HEK293 (cell line): ENCODE results near the gene NEO1.

Experiments used
- CTCF ChIA-PET: fragments of 350-600 bp; formaldehyde crosslinking; extraction: SDS; loops from one replicate; lab custom pipeline; 2021; ENCODE audit warnings: antibody characterized with exemption; lab: Yijun Ruan, JAX
- POLR2A ChIA-PET: fragments of 300-600 bp; formaldehyde crosslinking; extraction: SDS; loops from one replicate; lab custom pipeline; 2020; ENCODE audit warnings: antibody characterized with exemption, inconsistent platforms; lab: Yijun Ruan, JAX
- H3K27ac ChIP-seq: fragments of 200-500 bp; sonication (Bioruptor generic); 2 replicates; pipeline ENCODE4 v1.5.1; 2014; ENCODE audit warnings: low read depth, low read length, control low read depth, inconsistent platforms; ENCODE audit errors: extremely low read depth
- H3K36me3 ChIP-seq, 2 experiments: fragments of 200-500 bp in 1 of 2; sonication (Bioruptor generic) in 1 of 2; 1 replicate in 1 of 2; 2 replicates in 1 of 2; pipeline ENCODE4 v1.5.1; 2014 to 2017; ENCODE audit warnings: inconsistent platforms in 2 of 2, low read length in 2 of 2; ENCODE audit not compliant: control insufficient read depth in 2 of 2, insufficient read depth in 1 of 2
- H3K4me1 ChIP-seq: fragments of 200-500 bp; sonication (Bioruptor generic); 2 replicates; pipeline ENCODE4 v1.5.1; 2014; ENCODE audit warnings: mild to moderate bottlenecking, low read length, inconsistent platforms; ENCODE audit not compliant: control insufficient read depth, insufficient read depth
- H3K4me3 ChIP-seq: 2 replicates; pipeline ENCODE4 v1.5.1; 2011; ENCODE audit warnings: low read depth, mild to moderate bottlenecking, control low read depth, low read length, moderate library complexity
- H3K9me3 ChIP-seq: fragments of 200-500 bp; sonication (Bioruptor generic); 2 replicates; pipeline ENCODE4 v1.5.1; 2014; ENCODE audit warnings: low read depth, low read length, inconsistent platforms; ENCODE audit not compliant: control insufficient read depth, insufficient read depth
- BCL11A ChIP-seq: fragments of 450-650 bp; formaldehyde crosslinking; IDR thresholded peaks from 2 replicates; pipeline ENCODE4 v1.5.1; 2016; ENCODE audit warnings: low read depth, missing biosample characterization, missing genetic modification characterization
- FEZF1 ChIP-seq: fragments of 450-650 bp; formaldehyde crosslinking; IDR thresholded peaks from 2 replicates; pipeline ENCODE4 v1.5.1; 2016; ENCODE audit warnings: missing biosample characterization, missing genetic modification characterization
- MYNN ChIP-seq: fragments of 450-650 bp; formaldehyde crosslinking; IDR thresholded peaks from 2 replicates; pipeline ENCODE4 v1.5.1; 2016; ENCODE audit warnings: missing biosample characterization, missing genetic modification characterization, borderline replicate concordance
- OSR2 ChIP-seq: fragments of 450-650 bp; formaldehyde crosslinking; IDR thresholded peaks from 2 replicates; pipeline ENCODE4 v1.5.1; 2016; ENCODE audit warnings: missing biosample characterization, missing genetic modification characterization
- SCRT1 ChIP-seq: fragments of 450-650 bp; formaldehyde crosslinking; IDR thresholded peaks from 2 replicates; pipeline ENCODE4 v1.5.1; 2016; ENCODE audit warnings: missing biosample characterization, missing genetic modification characterization, borderline replicate concordance
- SETDB1 ChIP-seq: IDR thresholded peaks from one replicate; pipeline ENCODE4 v1.6.1; 2017; ENCODE audit warnings: mild to moderate bottlenecking, low read length, moderate library complexity, mixed read lengths; ENCODE audit not compliant: insufficient read length
- TRIM28 ChIP-seq: IDR thresholded peaks from 2 replicates; pipeline ENCODE4 v1.6.1; 2011; ENCODE audit warnings: low read length, control low read depth, borderline replicate concordance
- ZFP37 ChIP-seq: fragments of 450-650 bp; formaldehyde crosslinking; IDR thresholded peaks from 2 replicates; pipeline ENCODE4 v1.5.1; 2016; ENCODE audit warnings: missing biosample characterization, missing genetic modification characterization
- ZFP69B ChIP-seq: fragments of 450-650 bp; formaldehyde crosslinking; IDR thresholded peaks from 2 replicates; pipeline ENCODE4 v1.5.1; 2016; ENCODE audit warnings: missing biosample characterization, missing genetic modification characterization
- ZNF138 ChIP-seq: fragments of 450-650 bp; formaldehyde crosslinking; IDR thresholded peaks from 2 replicates; pipeline ENCODE4 v1.5.1; 2016; ENCODE audit warnings: missing biosample characterization, missing genetic modification characterization, borderline replicate concordance
- ZNF146 ChIP-seq: fragments of 450-650 bp; formaldehyde crosslinking; IDR thresholded peaks from 2 replicates; pipeline ENCODE4 v1.5.1; 2016; ENCODE audit warnings: missing biosample characterization, missing genetic modification characterization
- ZNF2 ChIP-seq: fragments of 450-650 bp; formaldehyde crosslinking; IDR thresholded peaks from 2 replicates; pipeline ENCODE4 v1.5.1; 2016; ENCODE audit warnings: missing biosample characterization, missing genetic modification characterization
- ZNF324 ChIP-seq: fragments of 450-650 bp; formaldehyde crosslinking; IDR thresholded peaks from 2 replicates; pipeline ENCODE4 v1.5.1; 2016; ENCODE audit warnings: missing biosample characterization, missing genetic modification characterization
- ZNF335 ChIP-seq: fragments of 450-650 bp; formaldehyde crosslinking; conservative IDR thresholded peaks from 2 replicates; pipeline ENCODE4 v1.5.1; 2016; ENCODE audit warnings: missing biosample characterization, missing genetic modification characterization
- ZNF341 ChIP-seq: fragments of 450-650 bp; formaldehyde crosslinking; IDR thresholded peaks from 2 replicates; pipeline ENCODE4; 2016; ENCODE audit warnings: low read depth, missing biosample characterization, missing genetic modification characterization
- ZNF350 ChIP-seq: fragments of 450-650 bp; formaldehyde crosslinking; IDR thresholded peaks from 2 replicates; pipeline ENCODE4 v1.5.0; 2017; ENCODE audit warnings: missing biosample characterization, mild to moderate bottlenecking, missing genetic modification characterization
- ZNF366 ChIP-seq: fragments of 450-650 bp; formaldehyde crosslinking; conservative IDR thresholded peaks from 2 replicates; pipeline ENCODE4 v1.5.1; 2016; ENCODE audit warnings: missing biosample characterization, missing genetic modification characterization
- ZNF544 ChIP-seq: fragments of 450-650 bp; formaldehyde crosslinking; IDR thresholded peaks from 2 replicates; pipeline ENCODE4 v1.5.0; 2017; ENCODE audit warnings: missing biosample characterization, missing genetic modification characterization
- ZNF629 ChIP-seq: fragments of 450-650 bp; formaldehyde crosslinking; IDR thresholded peaks from 2 replicates; pipeline ENCODE4 v1.5.1; 2017; ENCODE audit warnings: missing biosample characterization, missing genetic modification characterization
- ZNF664 ChIP-seq: fragments of 450-650 bp; formaldehyde crosslinking; IDR thresholded peaks from 2 replicates; pipeline ENCODE4 v1.5.1; 2016; ENCODE audit warnings: missing biosample characterization, missing genetic modification characterization
- ZNF776 ChIP-seq: fragments of 450-650 bp; formaldehyde crosslinking; IDR thresholded peaks from 2 replicates; pipeline ENCODE4 v1.5.0; 2017; ENCODE audit warnings: missing biosample characterization, missing genetic modification characterization, borderline replicate concordance
- ZNF843 ChIP-seq: fragments of 450-650 bp; formaldehyde crosslinking; IDR thresholded peaks from 2 replicates; pipeline ENCODE4 v1.5.1; 2016; ENCODE audit warnings: missing biosample characterization, missing genetic modification characterization
- TF ChIP-seq, protein P1 (sequence below): fragments of 450-650 bp; formaldehyde crosslinking; IDR thresholded peaks from 2 replicates; pipeline ENCODE4 v1.5.1; 2016; ENCODE audit warnings: missing biosample characterization, missing genetic modification characterization, low read depth
- TF ChIP-seq, protein P2 (sequence below): fragments of 450-650 bp; formaldehyde crosslinking; IDR thresholded peaks from 2 replicates; pipeline ENCODE4 v1.5.1; 2017; ENCODE audit warnings: missing biosample characterization, missing genetic modification characterization
- TF ChIP-seq, protein P3 (sequence below): fragments of 450-650 bp; formaldehyde crosslinking; IDR thresholded peaks from 2 replicates; pipeline ENCODE4 v1.5.1; 2017; ENCODE audit warnings: missing biosample characterization, missing genetic modification characterization
- TF ChIP-seq, protein P4 (sequence below): fragments of 450-650 bp; formaldehyde crosslinking; IDR thresholded peaks from 2 replicates; pipeline ENCODE4 v1.5.1; 2016; ENCODE audit warnings: missing biosample characterization, missing genetic modification characterization
- TF ChIP-seq, protein P5 (sequence below): fragments of 450-650 bp; formaldehyde crosslinking; IDR thresholded peaks from 2 replicates; pipeline ENCODE4 v1.5.1; 2017; ENCODE audit warnings: missing biosample characterization, missing genetic modification characterization
- TF ChIP-seq, protein P6 (sequence below): fragments of 450-650 bp; formaldehyde crosslinking; IDR thresholded peaks from 2 replicates; pipeline ENCODE4 v1.5.1; 2017; ENCODE audit warnings: missing biosample characterization, missing genetic modification characterization

The NEO1 gene

DNA sequence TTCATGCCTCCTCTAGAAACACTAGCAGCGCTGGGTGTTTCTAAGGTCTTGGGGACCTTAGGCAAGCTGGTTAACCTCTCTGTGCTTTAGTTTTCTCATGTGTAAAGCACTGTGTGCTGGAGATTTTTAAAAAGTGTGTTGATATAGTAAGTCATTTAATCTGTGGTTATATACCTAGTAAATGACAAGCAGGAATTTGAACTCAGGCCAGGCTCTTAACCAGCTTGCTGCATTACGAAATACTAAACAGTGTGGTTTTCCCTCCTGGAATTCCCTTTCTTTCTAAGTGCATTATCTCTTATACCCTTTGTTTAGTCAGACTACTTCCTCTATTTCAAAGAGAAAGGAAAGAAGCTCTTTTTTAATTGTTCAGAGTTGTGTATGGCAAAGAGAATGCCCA lies 26.5 kb downstream of the NEO1 start (continued):
- TF ChIP-seq ZNF544 (tag by site-specific recombination), result no peak
- TF ChIP-seq, protein P1, sequence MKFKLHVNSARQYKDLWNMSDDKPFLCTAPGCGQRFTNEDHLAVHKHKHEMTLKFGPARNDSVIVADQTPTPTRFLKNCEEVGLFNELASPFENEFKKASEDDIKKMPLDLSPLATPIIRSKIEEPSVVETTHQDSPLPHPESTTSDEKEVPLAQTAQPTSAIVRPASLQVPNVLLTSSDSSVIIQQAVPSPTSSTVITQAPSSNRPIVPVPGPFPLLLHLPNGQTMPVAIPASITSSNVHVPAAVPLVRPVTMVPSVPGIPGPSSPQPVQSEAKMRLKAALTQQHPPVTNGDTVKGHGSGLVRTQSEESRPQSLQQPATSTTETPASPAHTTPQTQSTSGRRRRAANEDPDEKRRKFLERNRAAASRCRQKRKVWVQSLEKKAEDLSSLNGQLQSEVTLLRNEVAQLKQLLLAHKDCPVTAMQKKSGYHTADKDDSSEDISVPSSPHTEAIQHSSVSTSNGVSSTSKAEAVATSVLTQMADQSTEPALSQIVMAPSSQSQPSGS (tag by site-specific recombination), result no peak
- TF ChIP-seq, protein P2, sequence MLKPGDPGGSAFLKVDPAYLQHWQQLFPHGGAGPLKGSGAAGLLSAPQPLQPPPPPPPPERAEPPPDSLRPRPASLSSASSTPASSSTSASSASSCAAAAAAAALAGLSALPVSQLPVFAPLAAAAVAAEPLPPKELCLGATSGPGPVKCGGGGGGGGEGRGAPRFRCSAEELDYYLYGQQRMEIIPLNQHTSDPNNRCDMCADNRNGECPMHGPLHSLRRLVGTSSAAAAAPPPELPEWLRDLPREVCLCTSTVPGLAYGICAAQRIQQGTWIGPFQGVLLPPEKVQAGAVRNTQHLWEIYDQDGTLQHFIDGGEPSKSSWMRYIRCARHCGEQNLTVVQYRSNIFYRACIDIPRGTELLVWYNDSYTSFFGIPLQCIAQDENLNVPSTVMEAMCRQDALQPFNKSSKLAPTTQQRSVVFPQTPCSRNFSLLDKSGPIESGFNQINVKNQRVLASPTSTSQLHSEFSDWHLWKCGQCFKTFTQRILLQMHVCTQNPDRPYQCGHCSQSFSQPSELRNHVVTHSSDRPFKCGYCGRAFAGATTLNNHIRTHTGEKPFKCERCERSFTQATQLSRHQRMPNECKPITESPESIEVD, result peak; percentile 80
- no peak for TF ChIP-seq MYNN (tag by site-specific recombination)
- TF ChIP-seq, protein P3, sequence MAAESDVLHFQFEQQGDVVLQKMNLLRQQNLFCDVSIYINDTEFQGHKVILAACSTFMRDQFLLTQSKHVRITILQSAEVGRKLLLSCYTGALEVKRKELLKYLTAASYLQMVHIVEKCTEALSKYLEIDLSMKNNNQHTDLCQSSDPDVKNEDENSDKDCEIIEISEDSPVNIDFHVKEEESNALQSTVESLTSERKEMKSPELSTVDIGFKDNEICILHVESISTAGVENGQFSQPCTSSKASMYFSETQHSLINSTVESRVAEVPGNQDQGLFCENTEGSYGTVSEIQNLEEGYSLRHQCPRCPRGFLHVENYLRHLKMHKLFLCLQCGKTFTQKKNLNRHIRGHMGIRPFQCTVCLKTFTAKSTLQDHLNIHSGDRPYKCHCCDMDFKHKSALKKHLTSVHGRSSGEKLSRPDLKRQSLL, result no peak
- TF ChIP-seq ZFP69B (tag by site-specific recombination), result no peak
- TF ChIP-seq ZNF146 (tag by site-specific recombination), result no peak
- TF ChIP-seq ZNF138 (tag by site-specific recombination), result no peak
- no peak for TF ChIP-seq ZNF324 (tag by site-specific recombination)
- TF ChIP-seq FEZF1, result 0 out of 2 replicates have a peak, but pooled peaks have one; percentile 21
- TF ChIP-seq ZNF629 (tag by site-specific recombination), result peak; percentile 53; the same call in 1 of the 2 replicates
- no peak for TF ChIP-seq ZNF843 (tag by site-specific recombination)
- TF ChIP-seq ZNF366 (tag by site-specific recombination), result peak; percentile 37; the same call in 1 of the 2 replicates
- TF ChIP-seq TRIM28, result no peak
- TF ChIP-seq SETDB1, result no peak
- no peak for TF ChIP-seq ZNF2 (tag by site-specific recombination)
- no peak for TF ChIP-seq ZNF341 (tag by site-specific recombination)
- peak; percentile 98 for TF ChIP-seq ZNF664
- no peak for TF ChIP-seq ZNF776 (tag by site-specific recombination)
- no peak for TF ChIP-seq ZNF350 (tag by site-specific recombination)
- 0 out of 2 replicates have a peak, but pooled peaks have one; percentile 30 for TF ChIP-seq ZNF335
- TF ChIP-seq OSR2 (tag by site-specific recombination), result peak; percentile 49; the same call in 1 of the 2 replicates

DNA sequence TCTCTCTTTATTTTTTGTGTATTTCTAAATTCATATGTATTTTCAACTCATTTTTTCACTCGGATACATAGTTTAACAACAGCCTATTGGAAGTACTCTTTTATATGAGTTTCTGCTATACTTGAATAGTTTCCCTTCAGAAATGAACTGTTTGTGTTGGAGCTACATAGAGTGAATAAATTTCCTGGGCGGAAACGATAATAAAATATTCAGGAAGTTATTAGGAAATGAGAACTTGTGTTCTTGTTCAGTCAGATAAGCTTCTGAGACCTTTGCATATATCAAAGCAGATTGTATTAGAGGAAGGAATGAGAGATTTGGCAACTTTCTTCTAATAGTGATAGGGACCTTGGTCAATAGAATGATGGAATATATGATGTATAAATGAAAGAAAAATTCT lies 27.3 kb downstream of the NEO1 start:
- no peak overlapping the region for H3K27ac ChIP-seq
- ChIA-PET POLR2A (no interaction called here), CTCF (interaction anchor here (0.6 to 2.4 kb wide), 10 partner anchors 16 to 358 kb away, joined by 3 to 11 read pairs (median 4); no protein-coding TSS in a partner anchor)
- H3K4me1 ChIP-seq, result peaks cover 24% of the 10 kb centered on the region
- no peaks in the 10 kb centered on the region; a peak in 1 of 3 replicates for H3K36me3 ChIP-seq
- no peak overlapping the region for H3K4me3 ChIP-seq
- H3K9me3 ChIP-seq, result no peaks in the 10 kb centered on the region
- TF ChIP-seq, protein P4, sequence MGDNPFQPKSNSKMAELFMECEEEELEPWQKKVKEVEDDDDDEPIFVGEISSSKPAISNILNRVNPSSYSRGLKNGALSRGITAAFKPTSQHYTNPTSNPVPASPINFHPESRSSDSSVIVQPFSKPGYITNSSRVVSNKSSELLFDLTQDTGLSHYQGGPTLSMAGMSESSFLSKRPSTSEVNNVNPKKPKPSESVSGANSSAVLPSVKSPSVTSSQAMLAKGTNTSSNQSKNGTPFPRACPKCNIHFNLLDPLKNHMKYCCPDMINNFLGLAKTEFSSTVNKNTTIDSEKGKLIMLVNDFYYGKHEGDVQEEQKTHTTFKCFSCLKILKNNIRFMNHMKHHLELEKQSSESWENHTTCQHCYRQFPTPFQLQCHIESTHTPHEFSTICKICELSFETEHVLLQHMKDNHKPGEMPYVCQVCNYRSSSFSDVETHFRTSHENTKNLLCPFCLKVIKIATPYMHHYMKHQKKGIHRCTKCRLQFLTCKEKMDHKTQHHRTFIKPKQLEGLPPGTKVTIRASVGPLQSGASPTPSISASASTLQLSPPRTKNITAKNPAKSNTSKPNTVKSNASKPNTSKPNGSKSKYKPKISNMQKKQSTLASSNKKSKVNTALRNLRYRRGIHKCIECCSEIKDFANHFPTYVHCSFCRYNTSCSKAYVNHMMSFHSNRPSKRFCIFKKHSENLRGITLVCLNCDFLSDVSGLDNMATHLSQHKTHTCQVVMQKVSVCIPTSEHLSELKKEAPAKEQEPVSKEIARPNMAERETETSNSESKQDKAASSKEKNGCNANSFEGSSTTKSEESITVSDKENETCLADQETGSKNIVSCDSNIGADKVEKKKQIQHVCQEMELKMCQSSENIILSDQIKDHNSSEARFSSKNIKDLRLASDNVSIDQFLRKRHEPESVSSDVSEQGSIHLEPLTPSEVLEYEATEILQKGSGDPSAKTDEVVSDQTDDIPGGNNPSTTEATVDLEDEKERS (tag by site-specific recombination), result no peak
- TF ChIP-seq, protein P5, sequence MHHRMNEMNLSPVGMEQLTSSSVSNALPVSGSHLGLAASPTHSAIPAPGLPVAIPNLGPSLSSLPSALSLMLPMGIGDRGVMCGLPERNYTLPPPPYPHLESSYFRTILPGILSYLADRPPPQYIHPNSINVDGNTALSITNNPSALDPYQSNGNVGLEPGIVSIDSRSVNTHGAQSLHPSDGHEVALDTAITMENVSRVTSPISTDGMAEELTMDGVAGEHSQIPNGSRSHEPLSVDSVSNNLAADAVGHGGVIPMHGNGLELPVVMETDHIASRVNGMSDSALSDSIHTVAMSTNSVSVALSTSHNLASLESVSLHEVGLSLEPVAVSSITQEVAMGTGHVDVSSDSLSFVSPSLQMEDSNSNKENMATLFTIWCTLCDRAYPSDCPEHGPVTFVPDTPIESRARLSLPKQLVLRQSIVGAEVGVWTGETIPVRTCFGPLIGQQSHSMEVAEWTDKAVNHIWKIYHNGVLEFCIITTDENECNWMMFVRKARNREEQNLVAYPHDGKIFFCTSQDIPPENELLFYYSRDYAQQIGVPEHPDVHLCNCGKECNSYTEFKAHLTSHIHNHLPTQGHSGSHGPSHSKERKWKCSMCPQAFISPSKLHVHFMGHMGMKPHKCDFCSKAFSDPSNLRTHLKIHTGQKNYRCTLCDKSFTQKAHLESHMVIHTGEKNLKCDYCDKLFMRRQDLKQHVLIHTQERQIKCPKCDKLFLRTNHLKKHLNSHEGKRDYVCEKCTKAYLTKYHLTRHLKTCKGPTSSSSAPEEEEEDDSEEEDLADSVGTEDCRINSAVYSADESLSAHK (tag by site-specific recombination), result no peak
- TF ChIP-seq ZNF2 (tag by site-specific recombination) (no peak), ZFP37 (tag by site-specific recombination) (no peak), SCRT1 (no peak), BCL11A (tag by site-specific recombination) (no peak)
- TF ChIP-seq, protein P6, sequence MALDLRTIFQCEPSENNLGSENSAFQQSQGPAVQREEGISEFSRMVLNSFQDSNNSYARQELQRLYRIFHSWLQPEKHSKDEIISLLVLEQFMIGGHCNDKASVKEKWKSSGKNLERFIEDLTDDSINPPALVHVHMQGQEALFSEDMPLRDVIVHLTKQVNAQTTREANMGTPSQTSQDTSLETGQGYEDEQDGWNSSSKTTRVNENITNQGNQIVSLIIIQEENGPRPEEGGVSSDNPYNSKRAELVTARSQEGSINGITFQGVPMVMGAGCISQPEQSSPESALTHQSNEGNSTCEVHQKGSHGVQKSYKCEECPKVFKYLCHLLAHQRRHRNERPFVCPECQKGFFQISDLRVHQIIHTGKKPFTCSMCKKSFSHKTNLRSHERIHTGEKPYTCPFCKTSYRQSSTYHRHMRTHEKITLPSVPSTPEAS, result no peak
